Upper lobe of right lung (tissue), 1 donor: ENCODE measurements around the gene DLG2. TPM values are rescaled to one million over a fixed set of nuclear protein-coding genes. Genes with fewer than 3 reads are reported as not detected.
A peak's percentile ranks its signal among the peaks of the same experiment; 100 is the strongest.

Experiments used
- ATAC-seq: fragments of 200-7000 bp; cut with Tn5 transposase; one replicate; pipeline ENCODE4 v1.9.1; 2020; ENCODE audit warnings: mild to moderate bottlenecking, moderate library complexity
- DNase-seq: peaks from one replicate; pipeline ENCODE4 v3.0.0-alpha.2; 2020
- H3K27ac ChIP-seq: fragments of 200-600 bp; one replicate; pipeline ENCODE4 v1.8.0; 2022
- H3K27me3 ChIP-seq: fragments of 200-600 bp; one replicate; pipeline ENCODE4 v1.8.0; 2022; ENCODE audit warnings: mild to moderate bottlenecking
- H3K36me3 ChIP-seq: fragments of 200-600 bp; one replicate; pipeline ENCODE4 v1.8.0; 2022
- H3K4me1 ChIP-seq: fragments of 200-600 bp; one replicate; pipeline ENCODE4 v1.8.0; 2022
- H3K4me3 ChIP-seq: fragments of 200-600 bp; one replicate; pipeline ENCODE4 v1.8.0; 2022; ENCODE audit warnings: mild to moderate bottlenecking
- H3K9me3 ChIP-seq: fragments of 200-600 bp; one replicate; pipeline ENCODE4 v1.8.0; 2022
- intact Hi-C: fragments of 100-400 bp; cut with DNase I; formaldehyde crosslinking; loops from one replicate; pipeline ENCODE4 v1.11.0; 2022
- total RNA-seq: library from RNA; stranded (reverse); fragmentation: NEBNext Ultra II Directional; extraction: Animal tissue kit (Norgen Biotek cat#: 25700); gene quantifications from one replicate; pipeline ENCODE4 v1.2.1, GENCODE V29; 2021
- TF ChIP-seq, protein P1 (sequence below): fragments of 200-600 bp; IDR thresholded peaks from one replicate; pipeline ENCODE4 v1.8.0; 2022; ENCODE audit warnings: antibody characterized with exemption
- donor health status: DM: no; HTN: yes; CAD: no; lungs with severe emphysema.

Gene DLG2
- total RNA-seq, 1 donor from 2014 or later, result 9.7 TPM

DNA sequence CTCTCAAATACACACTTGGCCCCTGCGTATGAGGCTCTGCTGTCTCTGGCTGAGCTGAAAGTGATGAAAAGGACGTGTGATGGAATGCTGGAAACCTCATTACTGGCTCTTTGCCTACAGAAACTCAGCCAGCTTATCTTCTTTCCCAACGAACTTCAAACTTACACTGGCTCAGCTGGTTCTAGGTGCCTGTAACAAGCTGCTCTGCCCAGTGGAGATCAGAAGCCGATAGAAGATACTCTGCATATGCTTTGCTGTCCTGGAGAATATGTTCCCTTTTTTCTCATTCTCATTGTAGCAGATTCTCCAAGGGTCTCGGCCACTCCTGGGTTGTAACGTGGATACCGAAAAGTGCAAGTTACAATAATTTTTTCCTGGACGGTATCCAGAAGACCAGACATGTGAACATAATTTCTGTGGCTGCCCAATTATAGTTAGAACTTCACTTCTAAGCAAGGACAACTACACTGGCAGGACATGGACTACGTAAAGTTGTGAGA, 1935.6 kb downstream of the DLG2 start:
- Histone ChIP-seq H3K9me3 (no peaks in the 10 kb centered on the region), H3K4me3 (no peak overlapping the region), H3K4me1 (no peaks in the 10 kb centered on the region), H3K36me3 (no peaks in the 10 kb centered on the region), H3K27me3 (no peaks in the 10 kb centered on the region), H3K27ac (no peak overlapping the region)
- ATAC-seq, result peak; percentile 57
- intact Hi-C loops, result no loop called here
- TF ChIP-seq, protein P1, sequence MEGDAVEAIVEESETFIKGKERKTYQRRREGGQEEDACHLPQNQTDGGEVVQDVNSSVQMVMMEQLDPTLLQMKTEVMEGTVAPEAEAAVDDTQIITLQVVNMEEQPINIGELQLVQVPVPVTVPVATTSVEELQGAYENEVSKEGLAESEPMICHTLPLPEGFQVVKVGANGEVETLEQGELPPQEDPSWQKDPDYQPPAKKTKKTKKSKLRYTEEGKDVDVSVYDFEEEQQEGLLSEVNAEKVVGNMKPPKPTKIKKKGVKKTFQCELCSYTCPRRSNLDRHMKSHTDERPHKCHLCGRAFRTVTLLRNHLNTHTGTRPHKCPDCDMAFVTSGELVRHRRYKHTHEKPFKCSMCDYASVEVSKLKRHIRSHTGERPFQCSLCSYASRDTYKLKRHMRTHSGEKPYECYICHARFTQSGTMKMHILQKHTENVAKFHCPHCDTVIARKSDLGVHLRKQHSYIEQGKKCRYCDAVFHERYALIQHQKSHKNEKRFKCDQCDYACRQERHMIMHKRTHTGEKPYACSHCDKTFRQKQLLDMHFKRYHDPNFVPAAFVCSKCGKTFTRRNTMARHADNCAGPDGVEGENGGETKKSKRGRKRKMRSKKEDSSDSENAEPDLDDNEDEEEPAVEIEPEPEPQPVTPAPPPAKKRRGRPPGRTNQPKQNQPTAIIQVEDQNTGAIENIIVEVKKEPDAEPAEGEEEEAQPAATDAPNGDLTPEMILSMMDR, result no peak
- DNase-seq, result no peak

DNA sequence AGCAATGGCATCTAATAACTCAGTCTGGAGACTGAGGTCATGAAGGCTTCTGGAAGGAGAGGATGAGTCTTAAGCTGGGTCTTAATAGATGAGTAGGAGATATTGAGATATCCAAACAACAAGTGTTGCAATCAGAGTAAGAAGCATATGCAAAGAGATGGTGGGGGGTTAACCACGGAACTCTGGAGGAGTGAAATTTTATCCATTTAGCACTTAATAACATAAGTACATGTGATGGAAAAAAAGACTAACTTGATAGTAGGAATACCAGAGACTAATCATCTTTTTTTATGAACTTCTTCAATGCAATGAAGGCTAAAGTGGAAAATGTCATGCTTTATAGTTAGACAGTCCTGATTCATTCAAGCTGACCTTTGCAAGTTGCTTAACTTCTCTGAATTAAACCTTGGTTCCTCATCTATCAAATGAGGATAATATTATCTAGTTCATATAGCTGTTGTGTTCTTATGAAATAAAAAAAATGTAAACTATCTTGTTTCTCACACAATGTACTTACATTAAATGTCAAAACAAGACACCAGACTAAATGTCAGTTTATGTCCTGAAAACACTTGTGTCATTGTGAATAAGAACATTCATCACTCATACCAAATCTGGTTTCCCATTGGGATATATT, 1937.9 kb downstream of the DLG2 start:
- no peaks in the 10 kb centered on the region for H3K36me3 ChIP-seq
- no peaks in the 10 kb centered on the region for H3K27me3 ChIP-seq
- no peak overlapping the region for H3K4me3 ChIP-seq
- no peak overlapping the region for H3K27ac ChIP-seq
- TF ChIP-seq, protein P1, result no peak
- no peaks in the 10 kb centered on the region for H3K9me3 ChIP-seq
- intact Hi-C loops, result no loop called here
- DNase-seq (no peak), ATAC-seq (no peak)
- no peaks in the 10 kb centered on the region for H3K4me1 ChIP-seq

DNA sequence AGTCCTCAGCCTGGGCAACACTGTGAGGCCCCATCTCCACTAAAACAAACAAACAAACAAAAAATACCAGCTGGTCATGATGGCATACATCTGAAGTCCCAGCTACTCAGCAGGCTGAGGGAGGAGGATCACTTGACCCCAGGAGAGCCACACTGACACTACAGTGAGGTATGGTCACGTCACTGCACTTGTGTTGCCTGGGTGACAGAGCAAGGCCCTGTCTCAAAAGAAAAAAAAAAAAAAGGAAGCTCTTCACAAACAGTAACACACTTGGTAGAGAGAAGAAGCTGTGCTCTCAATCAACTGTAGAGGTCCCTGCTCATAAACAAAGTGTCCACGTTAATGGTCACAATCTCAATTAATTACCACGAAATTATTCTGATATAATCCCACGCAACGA, 1939.4 kb downstream of the DLG2 start:
- DNase-seq (no peak), ATAC-seq (no peak)
- TF ChIP-seq, protein P1, result no peak
- no peaks in the 10 kb centered on the region for H3K36me3 ChIP-seq
- H3K4me1 ChIP-seq, result no peaks in the 10 kb centered on the region
- H3K27me3 ChIP-seq, result no peaks in the 10 kb centered on the region
- intact Hi-C loops, result no loop called here
- no peak overlapping the region for H3K27ac ChIP-seq
- H3K9me3 ChIP-seq, result no peaks in the 10 kb centered on the region
- H3K4me3 ChIP-seq, result no peak overlapping the region

DNA sequence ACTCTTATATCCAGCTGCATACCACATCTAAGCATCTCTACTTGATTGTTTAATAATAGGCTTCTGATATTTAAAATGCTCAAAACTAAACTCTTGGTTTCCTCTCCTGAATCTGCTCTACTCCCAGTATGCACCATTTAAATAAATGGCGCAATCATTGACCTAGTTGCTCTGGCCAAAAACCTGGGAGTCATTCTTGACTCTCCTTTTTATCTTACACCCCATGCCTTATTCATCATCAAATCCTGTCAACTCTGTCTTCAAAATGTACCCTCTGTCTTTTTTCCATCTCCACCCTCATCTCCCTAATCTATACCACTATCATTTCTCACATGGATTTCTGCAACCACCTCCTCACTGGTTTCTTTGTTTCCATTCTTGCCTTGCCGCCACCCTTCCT, 1941.4 kb downstream of the DLG2 start:
- intact Hi-C loops, result no loop called here
- ATAC-seq, result no peak

DNA sequence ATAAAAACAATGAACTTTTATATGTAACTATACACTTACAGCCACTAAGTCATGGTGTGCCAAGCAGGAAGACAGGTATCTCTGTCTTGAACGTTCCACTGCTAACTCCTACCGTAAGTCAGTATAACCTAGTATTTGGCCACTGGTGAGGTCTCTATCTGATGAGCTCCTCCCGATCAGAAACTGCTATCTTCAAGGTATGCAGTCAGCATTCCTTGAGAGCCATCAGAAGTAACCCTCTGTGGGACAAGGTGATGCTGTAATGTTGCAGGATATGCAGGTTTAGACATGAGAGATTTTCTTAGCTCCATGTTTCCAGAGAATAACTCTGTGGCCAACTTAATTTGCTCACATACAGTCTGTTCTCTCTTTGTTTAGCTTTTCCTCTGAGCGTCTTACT, 1943.1 kb downstream of the DLG2 start:
- DNase-seq (no peak), ATAC-seq (no peak)
- Histone ChIP-seq H3K27me3 (no peaks in the 10 kb centered on the region), H3K36me3 (no peaks in the 10 kb centered on the region), H3K4me3 (no peak overlapping the region), H3K4me1 (no peaks in the 10 kb centered on the region), H3K9me3 (no peaks in the 10 kb centered on the region), H3K27ac (no peak overlapping the region)
- intact Hi-C loops, result no loop called here
- TF ChIP-seq, protein P1, result no peak

More for the DNA sequence above, 1941.4 kb downstream of the DLG2 start:
- TF ChIP-seq, protein P1, result no peak
- Histone ChIP-seq H3K9me3 (no peaks in the 10 kb centered on the region), H3K4me3 (no peak overlapping the region), H3K4me1 (no peaks in the 10 kb centered on the region), H3K27me3 (no peaks in the 10 kb centered on the region), H3K27ac (no peak overlapping the region), H3K36me3 (no peaks in the 10 kb centered on the region)
- no peak for DNase-seq

DNA sequence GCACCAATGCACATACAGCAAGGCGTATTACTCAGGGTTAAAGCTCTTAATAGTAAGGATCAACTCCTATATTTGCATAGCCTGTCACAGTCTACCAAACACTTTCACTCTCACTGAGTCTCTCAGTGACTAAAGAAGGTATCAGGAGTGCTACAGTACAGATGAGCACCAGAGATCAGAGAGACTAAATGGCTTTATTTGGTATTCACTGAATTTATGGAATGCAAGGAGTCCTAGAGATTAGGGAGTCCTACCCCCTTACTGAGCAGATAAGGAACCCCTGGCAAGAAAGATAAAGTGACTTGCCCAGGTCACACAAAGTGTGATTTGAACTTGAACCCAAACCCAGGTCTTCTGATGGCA, 1944.6 kb downstream of the DLG2 start:
- intact Hi-C loops, result no loop called here
- H3K27ac ChIP-seq, result no peak overlapping the region

More for the DNA sequence above, 1944.6 kb downstream of the DLG2 start:
- no peaks in the 10 kb centered on the region for H3K9me3 ChIP-seq
- TF ChIP-seq, protein P1, result no peak
- H3K4me1 ChIP-seq, result no peaks in the 10 kb centered on the region
- H3K4me3 ChIP-seq, result no peak overlapping the region
- no peak for DNase-seq
- H3K27me3 ChIP-seq, result no peaks in the 10 kb centered on the region
- no peak for ATAC-seq
- H3K36me3 ChIP-seq, result no peaks in the 10 kb centered on the region
